Measurements from ENCODE around the gene SMIM11.
"Not testable (repeated sequence)": the region's sequence is repeated elsewhere in the genome, so short reads cannot be mapped to it uniquely, and the experiment has no call there.

SMIM11 gene, protein sequence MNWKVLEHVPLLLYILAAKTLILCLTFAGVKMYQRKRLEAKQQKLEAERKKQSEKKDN

DNA sequence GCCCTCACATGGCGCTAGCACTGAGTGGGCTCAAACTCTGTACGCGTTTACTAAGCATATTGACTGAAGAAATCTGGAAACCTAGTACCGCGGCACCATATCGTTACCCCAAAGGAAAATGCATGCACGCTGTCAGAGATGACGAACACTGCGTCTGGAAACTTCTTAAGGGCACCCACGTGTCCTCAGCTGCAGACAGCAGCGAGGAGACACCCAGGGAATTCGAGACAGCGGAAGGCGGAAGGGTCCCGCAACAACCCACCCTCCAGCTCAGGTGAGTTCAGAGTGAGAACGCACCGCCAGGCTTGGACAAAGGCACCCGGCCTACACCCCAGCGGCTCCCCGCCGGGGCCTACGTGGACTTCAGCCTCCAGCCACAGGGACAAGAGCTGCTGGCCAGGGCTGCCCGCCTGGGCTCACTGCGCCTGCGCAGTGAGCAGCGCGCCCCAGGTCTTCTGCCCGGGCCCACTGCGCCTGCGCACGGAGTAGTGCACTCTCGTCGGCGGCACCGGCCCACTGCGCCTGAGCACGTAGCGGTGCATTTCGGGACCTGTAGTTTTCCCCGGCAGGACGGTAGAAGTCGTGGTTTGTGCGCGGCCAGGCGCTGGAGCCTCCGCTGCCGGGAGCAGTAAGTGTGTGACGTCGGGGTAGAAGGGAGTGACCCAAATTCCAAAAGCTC is at the start of gene SMIM11:
Gene SMIM11, plus strand, starts transcription at position 568 of the 679 bp plus-strand sequence. CDS start 3,998 bp downstream, outside the sequence.
- DNase-seq, result not testable (repeated sequence)

DNA sequence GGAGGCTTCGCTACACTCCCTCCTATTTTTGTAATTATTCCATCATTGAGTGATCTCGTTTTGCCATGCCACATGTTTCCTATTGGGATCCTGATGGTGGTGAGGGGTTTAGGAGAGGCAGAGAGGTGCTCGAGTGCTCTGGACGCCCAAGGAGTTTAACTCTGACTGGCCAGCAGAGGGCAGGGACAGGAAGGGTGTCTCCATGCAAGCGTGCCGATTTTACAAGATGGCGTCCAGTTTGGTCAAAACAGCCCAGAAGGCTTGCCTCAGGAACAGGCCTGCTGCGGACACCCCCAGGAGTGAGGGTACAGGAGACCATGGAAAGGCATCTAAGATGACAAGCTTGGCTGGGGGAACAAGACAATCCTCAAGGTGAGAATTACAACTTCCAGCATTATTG is 45.3 kb upstream of the SMIM11 start:
- no peak for DNase-seq

DNA sequence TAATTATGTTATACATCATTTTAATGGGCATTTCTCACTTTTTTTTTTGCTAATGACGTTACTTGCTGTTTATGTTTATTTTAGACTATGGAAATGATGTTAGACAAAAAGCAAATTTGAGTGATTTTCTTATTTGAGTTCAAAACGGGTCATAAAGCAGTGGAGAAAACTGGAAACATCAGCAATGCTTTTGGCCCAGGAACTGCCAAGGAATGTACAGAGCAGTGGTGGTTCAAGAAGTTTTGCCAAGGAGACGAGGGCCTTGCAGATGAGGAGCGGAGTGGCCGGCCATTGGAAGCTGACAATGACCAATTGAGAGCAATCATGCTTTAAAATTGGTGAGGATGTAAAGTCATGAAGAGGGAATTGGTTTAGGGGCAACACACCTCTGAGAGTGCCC is 43.6 kb upstream of the SMIM11 start:
- DNase-seq, result no peak

DNA sequence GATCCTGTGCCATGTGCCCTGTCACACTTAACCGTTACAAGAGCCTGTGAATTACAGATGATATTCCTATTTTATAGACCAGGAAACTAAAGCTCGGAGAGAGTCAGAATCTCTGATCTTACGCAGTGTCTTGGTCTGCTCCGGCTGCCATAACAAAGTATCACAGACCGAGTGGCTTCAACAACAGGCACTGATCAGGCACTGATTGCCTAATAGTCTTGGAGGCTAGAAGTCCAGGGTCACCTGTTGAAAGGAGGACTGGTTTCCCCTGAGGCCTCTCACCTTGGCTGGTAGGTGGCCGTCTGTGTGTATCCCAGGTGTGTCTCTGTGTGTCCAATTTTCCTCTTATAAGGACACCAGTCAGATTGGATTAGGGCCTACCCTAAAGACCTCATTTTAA is 43.0 kb upstream of the SMIM11 start:
- no peak for DNase-seq

DNA sequence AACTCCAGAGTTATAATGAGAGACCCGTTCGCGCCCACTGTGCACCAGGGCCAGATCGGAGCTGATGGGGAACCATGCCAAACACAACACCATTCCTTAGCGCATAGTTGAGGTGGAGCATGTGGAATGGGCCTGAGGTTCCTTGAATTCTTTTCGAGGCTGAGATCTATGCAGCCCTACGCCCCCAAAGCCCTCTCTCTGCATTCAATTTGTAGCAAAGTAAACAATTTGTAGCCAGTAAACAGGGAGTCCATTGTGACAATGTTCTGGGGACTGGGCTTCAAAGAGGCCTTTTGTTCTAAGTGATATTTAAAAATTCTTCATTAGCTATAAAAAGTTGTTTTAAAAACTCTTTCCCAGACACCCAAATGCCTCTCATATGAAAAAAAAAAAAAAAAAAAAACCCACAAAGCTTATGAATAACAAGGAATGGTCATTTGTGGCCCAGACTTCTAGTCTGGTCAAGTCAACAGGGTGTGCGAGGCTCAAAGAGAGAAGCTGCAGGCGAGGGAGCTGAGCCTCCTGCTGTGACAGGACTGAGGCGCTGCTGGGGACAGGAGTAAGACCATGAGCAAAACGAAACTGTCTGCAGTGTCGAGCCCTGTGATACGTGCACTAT is 42.1 kb upstream of the SMIM11 start:
- DNase-seq, result no peak

DNA sequence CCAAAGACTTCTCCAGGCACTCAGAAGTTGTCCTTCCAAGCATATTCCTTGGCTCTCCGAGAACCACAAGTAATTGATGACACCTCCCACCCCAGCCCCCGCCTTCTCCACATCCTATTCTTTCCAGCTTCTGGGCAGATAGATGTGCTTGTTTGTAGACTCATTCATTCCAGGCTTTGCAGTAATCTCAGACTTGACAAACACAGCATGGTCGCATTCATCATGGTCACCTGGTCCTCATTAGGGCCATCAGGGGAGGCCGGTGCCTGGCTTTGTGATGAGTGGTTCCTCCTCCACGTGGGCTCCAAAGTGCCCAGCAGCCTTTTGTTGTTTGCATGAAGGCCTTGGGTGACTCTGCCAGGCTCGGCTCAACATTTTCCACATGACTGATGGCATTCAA is 40.0 kb upstream of the SMIM11 start:
- peak in 11 of 58 donors; percentile 9 to 50 (median 31) for DNase-seq

DNA sequence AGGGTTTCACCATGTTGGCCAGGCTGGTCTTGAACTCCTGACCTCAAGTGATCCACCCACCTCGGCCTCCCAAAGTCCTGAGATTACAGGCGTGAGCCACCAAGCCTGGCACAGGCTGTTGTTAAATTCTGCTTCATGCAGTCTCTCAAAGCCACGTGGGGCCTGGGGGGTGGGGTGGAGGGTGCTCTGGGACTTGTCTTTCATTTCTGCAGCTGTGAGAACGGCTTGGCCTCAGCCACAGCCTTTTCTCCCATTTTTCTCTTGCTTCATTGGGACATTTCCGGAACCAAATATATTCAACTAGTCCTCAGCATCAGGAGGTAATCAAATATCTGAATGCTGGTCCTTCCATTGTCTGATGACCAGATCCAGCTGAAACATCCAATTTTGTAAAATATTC is 39.1 kb upstream of the SMIM11 start:
- DNase-seq, result peak in 2 of 58 donors; percentile 3 to 6

DNA sequence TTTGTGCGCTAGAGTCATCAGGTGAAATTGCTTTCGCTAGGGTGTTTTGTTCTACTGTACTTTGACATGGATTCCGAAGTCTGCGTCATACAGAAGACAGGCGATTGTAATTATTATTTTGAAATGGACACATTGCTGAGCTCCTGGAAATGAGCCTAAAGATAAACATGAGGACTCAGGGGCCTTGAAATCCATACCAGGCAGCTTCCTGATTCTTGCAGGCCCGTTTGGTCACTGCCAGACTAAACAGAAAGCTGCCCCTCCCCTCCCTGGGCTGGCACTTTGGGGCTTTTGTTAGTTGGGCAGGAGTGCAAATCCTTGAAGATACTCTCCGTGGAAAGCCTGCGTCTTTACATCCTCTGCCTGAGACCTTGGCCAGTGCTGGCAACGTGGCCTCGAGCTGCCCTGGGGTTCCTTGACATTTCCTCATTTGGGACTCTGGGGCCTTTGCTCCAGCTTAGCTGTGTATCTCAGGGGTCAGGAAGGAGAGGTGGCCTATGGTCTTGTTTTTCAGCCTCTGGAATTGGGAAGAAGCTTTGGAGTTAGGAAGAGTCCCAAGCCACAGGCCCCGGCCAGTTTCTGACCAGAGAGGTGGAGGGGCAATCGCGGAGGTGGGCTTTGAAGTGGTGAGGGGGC is 38.4 kb upstream of the SMIM11 start:
- DNase-seq, result no peak

DNA sequence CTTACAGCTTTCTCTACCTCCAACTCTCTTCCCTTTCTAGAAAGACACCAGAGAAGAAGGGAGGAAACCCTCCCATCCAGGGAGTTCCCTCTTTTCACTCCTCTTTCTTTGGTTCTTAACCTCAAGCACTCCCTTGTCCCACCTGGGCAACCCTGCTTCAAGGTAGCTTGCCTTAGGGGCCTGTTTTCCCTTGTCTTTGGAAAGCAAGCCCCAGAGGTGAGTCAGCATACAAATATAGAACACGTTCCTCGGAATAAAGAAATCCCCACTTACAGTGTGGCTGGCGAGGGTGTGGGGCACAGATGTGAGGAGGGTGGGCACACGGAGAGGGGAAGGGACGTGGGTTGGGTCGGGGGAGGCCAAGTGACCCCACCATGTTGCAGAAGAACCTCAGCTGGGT is 37.6 kb upstream of the SMIM11 start:
- no peak for DNase-seq

DNA sequence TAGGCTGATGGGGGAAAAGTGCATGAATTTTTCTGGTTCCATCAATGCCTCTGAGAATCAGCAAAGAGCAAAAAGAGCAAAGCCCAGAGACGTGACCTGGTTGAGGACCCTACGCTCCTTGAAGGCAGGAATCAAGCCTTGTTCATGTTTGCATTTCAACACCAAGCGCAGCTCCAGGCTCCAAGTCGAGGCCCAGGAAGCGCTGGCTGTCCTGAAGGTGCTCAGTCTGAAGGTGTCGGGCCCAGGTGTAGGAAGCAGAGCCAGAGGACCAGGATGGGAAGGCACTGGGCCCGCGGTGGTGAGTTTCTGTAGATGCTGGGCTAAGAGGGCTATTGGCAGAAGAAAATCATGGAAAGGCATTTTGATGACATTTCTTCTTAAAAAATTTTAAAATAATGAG is 37.1 kb upstream of the SMIM11 start:
- no peak for DNase-seq

DNA sequence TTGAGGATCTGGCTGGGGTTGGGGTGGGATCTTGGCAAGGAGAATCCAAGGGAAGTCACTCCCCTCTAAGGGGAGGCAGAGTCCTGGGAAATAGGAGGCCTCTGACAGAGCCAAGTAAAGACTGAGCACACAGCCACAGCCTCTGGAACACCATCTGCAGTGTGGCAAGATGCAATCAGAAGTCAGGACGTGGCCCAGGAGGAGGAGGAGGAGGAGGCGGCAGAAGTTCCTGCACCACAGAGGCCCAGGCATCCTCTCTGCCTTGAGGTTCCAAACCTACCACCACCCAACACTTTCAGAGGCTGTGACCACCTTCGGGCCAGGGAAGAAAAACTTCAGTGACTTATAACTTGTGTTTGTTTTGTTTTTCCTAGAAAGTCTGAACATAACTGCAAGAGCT is 35.2 kb upstream of the SMIM11 start:
- no peak for DNase-seq

DNA sequence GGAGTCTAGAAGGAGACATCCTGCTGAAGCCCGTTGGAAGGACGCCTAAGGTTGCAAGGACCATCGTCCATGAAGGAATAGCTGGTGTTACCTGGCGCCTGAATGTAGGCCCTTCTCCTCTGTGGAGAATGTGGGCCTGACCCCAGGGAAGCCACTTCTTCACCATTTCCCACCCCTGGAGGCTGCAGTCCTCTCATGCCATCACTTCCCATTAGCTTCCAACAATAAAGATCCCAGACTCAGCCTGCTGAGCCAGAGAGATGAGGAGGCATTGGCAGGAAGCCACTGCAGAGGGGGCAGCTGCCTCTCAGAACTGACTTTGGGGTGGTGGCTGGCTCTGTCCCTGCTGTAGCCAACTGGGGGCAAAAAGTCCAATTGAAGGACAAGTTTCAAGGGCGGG is 32.8 kb upstream of the SMIM11 start:
- no peak for DNase-seq

DNA sequence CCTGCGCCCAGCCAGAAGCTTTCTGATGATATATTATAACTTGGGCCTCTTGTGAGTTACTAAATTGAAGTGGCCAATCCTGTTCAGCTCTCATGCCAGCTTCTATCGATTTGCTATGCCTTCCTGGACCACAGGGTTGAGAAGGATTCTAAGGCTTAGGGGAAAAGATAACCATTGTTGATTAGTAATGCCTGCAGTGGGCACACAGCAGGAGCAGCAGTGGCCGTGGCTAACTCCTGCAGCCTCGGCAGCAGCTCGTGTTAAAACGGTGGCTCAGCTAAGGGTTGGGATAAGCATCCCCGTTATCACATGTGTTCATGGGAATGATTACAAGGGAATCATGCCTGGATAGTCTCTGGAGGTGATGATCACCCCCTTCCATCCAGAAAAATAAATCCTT is 32.0 kb upstream of the SMIM11 start:
- no peak for DNase-seq

DNA sequence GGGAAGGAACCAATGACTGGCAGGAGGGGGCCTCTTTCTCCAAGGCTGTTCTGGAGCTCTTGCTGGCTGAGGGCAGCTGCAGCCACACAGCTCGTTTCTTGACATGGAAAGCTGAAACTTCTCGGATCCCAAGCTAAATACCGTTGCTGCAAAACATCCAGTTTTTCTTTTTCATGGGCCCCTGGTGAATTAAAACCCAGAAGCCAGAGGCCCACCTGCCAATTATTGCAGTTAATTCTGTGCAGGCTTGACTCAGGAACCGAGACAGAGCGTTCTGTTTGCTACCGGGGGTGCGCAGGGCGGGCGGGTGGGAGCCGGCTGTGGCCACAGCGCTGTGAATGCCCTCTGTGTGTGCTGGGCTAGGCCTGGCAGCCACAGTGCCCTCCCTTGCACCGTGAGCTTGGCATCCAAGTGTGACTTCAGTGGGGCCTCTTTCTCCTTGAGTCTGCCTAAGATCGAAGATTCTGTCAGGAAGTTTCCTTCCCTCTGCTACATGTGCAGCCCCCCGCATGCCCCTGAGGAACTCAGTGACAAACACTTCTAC is 31.4 kb upstream of the SMIM11 start:
- peak in 36 of 58 donors; percentile 8 to 66 (median 38) for DNase-seq

DNA sequence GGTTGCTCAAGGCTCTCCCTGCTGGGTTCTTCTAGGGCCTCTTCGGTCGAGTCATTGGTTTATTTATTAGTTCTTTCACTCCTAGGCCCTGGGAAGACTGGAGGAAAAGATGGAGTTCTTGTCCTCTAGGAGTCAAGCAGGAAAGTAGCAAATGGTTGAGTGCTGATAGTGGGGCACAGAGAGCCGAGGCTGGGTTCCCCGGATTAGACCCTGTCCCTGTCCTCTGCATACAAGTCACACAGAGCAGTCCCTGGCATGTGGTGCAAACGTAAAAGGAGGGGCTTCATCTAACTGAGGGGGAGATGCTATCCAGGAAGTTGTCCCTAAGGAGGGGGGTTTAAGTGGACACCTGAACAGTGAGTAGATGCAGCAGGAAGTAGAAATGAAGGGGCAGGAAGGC is 30.7 kb upstream of the SMIM11 start:
- DNase-seq, result no peak

DNA sequence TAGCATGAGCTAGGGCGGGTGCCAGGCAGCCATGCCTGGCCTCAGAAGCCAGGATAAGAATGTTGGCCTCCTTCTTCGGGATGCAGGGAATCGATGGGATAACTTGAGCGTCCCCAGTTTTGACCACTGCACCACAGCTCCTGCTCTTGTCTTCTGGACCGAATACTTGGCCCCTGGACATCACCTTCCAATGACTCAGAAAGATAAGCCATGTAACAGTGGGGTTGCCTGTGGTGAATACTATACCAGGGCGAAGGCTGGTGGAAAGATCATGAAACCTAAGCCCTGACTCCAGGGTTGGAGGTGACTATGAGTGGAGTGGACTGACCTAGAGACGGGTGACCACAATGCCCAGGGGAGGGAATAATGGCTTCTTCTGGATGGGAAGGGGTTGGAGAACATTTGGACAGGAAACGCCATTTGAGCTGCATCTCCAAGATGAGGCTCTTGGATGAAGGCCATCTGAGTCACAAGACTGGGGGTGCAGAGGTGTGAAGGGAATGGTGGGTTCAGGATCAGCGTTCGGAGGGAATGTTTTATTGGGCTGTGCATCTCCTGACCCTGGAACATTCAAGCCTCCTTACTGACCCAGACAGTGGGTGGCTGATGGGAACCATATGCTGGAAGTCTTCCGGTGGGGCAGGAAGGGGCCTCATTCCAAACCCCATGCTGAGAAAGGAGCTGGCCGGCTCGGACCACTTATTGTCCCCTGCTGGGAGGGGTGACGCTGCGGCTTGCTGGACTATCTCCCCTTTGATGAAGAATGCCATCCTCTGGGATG is 30.0 kb upstream of the SMIM11 start:
- no peak for DNase-seq

DNA sequence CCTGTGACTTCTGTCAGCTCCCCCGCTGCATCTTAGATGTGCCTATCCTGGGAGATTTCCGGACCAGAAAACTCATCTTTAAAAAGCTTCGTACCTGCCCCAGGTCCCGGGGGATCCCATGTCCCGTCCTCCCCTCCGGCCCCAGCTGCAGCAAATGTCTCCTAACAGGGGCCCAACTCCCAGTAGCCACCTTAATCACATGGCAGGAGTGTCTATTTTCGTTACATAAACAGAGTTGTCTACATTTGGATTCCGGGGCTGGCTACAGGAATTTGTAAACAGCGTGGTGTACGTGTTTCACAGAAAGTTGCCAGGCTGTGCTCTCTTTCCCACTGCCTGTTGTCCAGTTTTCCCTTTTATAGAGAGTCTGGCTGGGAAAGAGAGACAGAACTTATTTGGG is 29.4 kb upstream of the SMIM11 start:
- DNase-seq, result no peak

DNA sequence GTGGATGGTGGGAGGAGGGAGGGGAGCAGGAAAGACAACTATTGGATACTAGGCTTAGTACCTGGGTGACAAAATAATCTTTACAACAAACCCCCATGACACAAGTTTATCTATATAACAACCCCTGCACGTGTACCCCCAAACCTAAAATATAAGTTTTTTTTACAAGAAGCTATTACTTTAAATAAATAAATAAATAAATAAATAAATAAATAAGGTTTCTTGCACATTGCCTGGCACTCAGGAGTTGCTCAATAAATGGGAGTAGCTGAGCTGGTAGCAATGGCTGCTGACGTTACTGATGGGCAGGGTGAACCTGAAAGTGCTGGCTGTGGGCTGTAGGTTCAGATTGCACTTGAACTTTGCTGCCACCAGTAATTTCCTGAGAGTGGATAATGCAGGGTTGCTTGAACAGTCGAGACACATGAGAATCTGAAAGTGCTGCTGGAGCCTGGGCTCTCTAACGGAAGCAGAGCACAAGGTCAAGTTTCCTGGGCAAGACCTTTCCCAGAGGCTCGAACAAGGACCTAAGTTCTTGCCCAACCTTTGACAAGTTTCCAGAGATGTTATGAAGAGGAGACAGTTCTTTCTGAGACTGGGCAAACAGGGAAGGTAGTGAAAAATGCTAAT is 26.3 kb upstream of the SMIM11 start:
- no peak for DNase-seq

DNA sequence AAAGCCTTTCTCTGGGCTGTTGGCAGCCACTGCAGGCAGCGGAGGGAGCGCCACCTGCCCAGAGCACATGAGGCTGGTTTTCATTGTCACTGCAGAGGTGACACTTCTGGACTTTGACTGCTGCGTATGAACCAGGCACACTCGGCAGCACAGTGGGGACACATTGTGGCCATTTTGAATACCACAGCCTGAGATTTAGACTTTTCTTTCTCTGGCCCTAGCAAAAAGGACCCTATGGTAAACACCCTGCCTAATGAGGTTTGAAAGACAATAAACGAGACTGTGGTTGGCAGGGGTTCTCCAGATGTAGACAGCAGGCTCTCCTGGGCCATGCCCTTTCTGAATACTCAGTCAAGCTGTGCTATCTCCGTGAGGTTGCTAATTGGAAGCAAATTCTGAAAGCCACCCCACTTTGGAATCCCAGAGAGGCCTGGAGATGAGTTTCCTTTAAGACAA is 23.5 kb upstream of the SMIM11 start:
- peak in 47 of 58 donors; percentile 8 to 76 (median 38) for DNase-seq

DNA sequence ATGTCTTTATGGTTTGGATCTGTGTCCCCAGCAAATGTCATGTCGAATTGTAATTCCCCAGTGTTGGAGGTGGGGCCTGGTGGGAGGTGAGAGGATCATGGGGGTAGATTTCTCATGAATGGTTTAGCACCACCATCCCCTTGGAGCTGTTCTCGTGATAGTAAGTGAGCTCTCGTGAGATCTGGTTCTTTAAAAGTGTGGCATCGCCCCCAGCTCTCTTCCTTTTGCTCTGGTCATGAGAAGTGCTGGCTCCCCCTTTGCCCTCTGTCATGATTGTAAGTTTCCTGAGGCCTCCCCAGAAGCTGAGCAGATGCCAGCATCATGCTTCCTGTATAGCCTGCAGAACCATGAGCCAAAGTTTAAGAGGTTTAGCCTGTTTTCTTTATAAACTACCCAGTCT is 22.8 kb upstream of the SMIM11 start:
- DNase-seq, result no peak

DNA sequence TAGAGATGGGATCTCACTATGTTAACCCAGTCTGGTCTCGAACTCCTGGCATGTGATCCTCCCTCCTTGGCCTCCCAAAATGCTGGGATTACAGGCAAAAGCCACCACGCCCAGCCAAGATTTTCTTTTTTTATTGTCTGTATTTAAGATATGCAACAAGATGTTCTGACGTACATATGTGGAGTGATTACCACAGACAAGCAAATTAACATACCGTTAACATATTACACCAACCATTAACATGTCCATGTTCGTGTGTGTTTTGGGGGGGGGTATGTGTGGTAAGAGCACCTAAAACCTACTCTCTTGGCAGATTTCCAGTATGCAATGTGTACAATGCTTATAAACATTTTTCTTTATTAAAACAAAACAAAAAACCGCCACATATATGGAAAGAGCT is 22.1 kb upstream of the SMIM11 start:
- no peak for DNase-seq

All from anterior cingulate cortex (tissue), 58 donors.